HG02840 (cell line): ENCODE measurements around the gene SLC15A1.

ENCODE experiments used
- ATAC-seq: cut with Tn5 transposase; IDR thresholded peaks from one replicate; pipeline ENCODE4 v1.9.1; 2021; ENCODE audit warnings: mild to moderate bottlenecking, moderate library complexity, moderate number of reproducible peaks; ENCODE audit not compliant: unreplicated experiment, low FRiP score

The SLC15A1 gene

DNA sequence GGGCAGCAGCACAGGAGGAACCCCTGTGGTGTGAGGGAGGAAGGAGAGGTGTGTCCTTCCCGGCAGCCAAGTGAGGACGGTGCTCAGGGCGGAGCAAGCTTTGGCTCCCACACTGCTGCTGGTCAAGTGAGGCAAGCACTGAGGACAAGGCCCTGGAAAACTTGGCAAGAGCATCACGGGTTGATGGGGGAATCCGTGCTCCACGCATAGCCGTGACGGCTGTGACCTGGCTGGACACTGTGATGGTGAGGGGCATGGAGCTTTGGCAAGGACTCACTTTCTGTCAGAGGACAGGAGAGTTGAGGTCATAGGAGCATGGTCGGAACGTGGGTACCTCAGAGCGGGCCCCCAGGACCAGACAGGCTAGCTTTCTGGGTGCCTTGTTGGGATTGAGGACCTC, 29.0 kb upstream of the SLC15A1 start:
- no peak for ATAC-seq

DNA sequence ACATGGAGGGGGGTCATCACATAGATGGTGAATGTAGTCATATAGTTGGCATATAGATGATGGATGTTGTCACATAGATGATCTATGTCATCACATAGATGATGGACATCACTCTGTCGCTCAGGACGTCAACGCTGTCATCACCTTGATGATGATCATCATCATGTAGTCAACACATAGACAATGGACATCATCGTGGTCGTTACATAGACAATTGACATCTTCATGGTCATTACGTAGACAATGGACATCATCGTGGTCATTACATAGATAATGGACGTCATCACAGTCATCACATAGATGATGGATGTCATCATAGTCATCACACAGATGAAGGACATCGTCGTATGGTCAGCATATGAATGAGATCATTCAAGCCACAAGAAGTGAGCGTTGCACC, 28.6 kb upstream of the SLC15A1 start:
- no peak for ATAC-seq

DNA sequence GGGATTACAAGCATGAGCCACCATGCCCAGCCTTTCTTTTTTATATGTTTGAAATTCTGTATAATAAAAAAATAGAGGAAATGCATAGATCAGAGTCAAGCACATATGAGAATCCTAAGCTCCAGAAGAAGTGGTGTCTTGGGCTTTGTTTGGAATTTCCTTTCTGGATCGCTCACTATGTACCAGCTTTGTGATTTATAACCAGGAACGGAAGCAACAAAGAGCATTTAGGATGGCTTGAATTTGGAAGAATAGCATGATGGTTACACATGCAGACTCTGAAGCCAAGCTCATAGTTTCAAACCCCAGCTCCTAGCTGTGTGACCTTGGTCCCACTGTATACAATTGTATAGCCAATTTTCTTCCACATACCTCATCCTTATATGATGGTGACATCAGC, 28.0 kb upstream of the SLC15A1 start:
- ATAC-seq: no peak

DNA sequence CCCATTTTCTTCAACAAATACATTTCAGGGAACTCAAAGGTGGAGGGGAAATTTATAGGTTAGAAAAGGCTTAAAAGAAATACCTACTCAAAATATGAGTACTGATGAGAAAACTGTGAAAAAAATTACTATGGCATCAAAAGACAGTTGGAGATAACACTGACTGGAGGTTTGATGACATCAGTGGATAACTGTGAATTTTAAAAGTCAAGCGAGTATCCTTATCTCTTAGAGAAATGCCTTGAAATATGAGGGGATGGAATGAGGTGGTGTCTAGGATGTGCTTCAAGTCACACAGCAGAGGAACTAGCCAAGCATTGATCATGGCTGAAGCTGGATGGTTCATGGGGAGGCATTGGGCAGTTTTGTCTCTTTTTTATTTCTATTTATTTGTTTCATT, 27.2 kb upstream of the SLC15A1 start:
- no peak for ATAC-seq

DNA sequence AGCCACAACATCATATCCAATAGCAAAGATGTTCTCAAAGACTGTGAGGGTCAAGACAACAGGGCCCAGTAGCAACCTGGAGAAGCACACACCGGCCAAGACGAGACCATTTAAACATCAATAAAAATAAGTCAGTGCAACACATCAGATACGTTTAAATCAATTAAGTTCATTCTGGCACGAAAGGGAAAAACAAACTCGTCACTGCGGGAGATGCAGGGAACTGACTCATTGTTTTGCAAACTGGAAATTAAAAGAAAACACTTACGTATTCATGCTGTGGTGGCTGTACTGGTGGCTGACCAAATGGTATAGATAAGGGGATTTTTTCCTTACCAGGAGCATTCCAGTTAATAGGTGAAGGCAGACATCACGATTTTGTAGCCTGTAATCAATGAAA, 26.3 kb upstream of the SLC15A1 start:
- ATAC-seq: no peak

DNA sequence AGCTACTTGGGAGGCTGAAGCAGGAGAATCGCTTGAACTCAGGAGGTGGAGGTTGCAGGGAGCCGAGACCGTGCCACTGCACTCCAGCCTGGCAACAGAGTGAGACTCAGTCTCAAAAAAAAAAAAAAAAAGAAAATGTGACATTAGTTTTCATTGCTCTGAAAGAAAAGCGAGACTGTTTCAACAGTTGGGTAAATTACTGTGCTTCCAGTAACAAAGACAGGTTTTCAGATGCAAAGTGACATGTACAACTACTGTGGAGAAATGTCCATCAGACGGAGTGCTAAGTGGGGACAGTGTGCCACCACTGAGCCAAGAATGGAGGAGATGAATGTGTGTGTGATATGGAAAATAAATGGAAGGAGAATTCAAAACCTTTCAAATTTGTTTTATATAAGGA, 24.2 kb upstream of the SLC15A1 start:
- no peak for ATAC-seq

DNA sequence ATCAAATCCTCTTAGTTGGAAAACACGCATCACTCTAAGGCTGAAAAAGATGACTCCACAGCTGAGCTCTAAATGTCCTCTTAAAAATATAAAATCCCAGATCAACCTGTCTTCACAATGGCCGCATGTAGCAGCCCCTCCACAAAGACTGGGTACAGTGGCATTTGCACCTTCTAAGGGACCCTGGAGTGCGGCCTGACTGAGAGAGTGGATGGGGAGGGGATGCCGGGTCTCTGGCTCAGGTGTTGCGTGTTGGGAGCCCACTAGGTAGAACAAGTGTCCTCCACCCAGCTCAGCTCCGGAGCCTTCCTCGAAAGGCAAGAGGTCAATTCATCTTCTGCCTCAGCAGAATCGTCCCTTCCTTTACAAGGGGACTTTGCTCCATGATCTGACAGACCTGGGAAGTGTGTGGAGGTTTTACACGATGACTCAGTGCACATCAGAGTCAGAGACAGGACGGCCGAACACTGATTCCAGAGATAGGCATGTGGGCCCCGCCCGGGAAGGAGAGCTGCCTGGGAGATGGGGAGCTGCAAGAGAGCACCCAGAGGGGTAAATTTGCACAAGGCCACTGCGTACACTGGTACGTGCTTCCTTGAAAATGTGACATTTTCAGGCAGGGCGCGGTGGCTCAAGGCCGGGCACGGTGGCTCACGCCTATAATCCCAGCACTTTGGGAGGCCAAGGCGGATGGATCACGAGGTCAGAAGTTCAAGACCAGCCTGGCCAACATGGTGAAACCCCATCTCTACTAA, 23.5 kb upstream of the SLC15A1 start:
- ATAC-seq: no peak

DNA sequence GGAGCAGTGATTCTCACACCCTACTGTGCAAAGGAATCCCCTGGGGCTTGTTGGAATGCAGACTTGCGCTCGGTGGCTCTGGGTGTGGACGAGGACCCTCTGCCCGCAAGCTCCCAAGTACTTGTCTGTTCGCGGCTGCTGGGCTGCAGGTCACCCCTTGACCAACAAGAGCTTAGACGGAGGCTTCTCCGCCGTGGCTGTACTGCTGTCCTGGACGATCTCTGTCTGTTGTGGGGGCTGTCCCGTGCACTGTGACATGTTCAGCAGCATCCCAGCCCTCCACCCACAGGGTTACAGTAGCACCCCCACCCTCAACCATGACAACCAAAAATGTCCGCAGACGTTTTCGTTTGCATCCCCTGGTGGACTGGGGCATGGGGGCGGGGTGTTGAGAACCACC, 22.9 kb upstream of the SLC15A1 start:
- no peak for ATAC-seq

DNA sequence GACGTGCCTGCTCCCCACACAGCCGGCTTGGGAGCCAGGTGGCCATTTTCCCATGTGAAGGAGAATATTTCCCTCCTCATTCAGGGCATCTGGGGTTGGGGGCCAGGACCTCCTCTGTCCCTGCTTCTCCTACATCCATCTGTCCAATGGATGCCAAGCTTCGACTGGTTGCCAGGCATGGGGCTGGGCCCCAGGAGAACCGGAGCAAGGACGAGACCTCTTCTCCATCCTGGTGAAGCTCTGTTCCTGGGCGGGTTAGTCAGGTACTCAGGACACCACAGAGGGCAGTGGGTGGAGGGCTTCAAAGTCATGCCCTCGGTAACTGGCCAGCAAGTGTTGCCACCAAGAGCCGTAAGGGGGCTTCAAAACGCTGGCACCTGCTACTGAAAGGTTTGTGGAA, 22.3 kb upstream of the SLC15A1 start:
- ATAC-seq: no peak

DNA sequence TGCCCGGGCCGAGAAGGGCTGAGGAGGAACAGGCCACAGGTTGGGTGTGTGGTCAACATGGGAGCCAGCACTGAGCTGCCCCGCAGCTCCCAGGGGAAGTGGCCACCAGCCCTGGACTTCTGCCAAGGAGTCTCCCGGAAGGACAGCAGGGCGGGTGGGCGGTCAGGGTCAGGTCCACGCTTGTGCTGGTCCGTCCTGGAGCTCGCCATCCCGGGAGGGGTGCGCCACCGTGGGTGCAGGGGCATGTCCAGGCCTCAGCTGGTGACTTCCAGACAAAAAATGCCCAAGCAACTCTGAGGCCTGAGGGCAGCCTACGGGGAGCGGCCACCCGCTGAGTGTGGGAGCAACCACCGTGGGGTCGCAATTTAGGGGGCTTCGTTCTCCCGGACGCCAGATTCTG, 21.4 kb upstream of the SLC15A1 start:
- ATAC-seq: no peak

DNA sequence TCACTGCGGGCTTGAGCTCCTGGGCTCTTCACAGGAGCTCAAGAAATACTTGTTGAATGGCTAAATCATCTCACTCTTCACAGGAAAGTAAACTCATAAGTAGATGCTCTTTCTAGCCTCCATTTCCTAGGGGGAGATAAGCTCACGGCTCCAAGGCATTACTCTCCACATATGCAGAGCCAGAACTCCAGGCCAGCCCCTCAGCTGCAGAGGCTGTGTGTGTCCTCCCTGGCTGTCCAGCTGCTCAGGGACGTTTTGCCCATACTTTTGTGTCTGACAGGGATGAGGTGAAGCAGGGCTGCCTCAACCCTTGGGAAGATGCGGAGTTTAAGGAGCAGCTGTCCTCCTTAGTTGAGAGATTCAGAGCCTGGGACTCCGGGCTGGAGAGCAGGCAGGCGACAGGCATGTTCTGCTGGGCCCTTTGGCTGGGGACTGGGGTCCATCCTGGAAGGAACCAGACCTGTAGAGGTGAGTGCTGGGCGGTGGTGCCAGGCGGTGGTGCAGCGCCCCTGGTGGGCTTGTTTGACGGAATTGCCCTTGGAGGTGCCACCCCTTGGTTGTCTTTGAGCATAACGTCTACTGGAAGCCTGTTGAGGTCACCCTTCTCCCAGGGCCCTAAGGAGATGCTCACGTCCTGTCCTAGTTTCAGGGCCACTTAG, 20.5 kb upstream of the SLC15A1 start:
- no peak for ATAC-seq

DNA sequence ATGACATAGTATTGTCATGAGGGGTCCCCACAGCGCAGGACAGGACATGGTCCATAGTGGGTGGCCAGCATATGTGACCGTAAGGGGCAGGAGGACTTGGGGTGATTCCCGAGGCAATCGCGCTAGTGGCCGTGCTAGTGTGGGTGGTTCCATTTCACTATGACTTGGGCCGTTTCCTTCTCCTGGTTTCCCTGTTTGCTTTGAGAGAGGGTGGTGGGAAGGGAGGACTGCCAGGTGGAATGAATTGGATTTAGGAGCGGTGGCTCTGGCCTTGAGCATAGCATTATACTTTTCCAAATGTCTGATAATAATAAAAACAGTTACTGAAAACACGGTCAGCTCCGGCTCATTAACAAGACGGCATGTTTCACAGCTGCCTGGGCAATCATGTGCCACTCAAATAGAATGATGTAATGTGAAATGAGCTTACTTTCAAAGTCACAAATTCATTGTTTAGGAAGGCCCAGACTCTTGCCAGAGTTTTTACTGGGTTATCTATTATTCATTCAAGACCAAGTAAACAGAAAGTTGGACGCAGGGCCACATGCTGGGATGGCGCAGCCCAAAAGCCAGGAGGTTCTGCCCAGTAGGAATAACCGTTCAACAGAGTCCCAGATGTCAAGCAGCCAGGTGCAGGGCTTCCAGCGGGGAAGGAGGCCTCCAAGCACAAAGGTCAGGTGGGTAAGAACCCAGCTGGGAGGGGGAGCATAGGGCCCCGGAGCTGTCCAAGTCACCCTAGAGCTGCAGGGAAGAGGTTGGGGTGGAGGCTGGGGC, 19.6 kb upstream of the SLC15A1 start:
- no peak for ATAC-seq

DNA sequence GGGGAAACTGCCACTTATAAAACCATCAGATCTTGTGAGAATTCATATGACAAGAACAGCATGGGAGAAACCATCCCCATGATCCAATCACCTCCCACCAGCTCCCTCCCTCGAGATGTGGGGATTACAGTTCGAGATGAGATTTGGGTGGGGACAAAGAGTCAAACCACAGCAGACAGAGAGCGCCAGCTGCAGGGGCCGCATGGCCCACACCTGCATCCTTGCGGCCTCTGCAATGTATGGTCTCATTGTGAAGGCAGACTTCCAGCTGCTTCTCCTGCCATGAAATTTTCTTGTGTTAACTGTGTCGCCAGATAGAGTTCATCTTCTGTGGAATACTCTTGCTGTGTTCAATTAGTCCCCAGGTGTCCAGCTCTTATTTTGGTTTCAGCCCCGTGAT, 17.3 kb upstream of the SLC15A1 start:
- ATAC-seq: no peak

DNA sequence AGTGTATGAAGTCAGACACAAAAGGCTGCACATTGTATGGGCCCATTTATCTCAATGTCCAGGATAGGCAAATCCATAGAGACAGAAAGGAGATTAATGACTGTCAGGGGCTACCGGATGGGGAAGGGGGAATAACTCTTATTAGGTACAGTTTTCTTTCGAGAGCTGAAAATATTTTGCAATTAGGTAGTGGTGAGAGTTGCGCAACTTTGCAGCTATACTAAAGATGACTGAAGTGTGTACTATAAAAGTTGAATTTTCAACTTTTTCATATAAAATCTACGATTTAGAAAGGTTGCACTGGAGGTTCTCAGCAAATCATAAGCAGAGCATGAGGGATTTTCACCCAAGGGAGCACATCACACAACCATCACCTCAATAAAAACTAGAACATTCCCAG, 16.1 kb upstream of the SLC15A1 start:
- no peak for ATAC-seq

DNA sequence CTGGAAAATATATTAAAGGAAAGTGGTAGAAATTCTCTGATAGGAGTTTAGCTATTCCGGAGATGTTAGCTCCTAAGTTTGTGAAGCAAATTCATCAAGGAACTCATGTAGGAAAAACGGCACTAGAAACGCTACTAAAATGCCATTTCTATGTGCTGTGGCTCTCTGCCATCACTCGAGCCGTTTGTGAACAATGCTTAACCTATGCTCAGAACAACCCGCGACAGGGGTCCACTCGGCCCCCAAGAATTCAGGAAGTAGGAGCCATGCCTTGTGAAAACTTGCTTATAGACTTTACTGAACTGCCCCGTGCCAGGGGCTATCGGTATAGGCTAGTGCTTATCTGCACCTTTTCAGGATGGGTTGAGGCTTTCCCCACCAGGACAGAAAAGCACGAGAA, 14.2 kb upstream of the SLC15A1 start:
- no peak for ATAC-seq

DNA sequence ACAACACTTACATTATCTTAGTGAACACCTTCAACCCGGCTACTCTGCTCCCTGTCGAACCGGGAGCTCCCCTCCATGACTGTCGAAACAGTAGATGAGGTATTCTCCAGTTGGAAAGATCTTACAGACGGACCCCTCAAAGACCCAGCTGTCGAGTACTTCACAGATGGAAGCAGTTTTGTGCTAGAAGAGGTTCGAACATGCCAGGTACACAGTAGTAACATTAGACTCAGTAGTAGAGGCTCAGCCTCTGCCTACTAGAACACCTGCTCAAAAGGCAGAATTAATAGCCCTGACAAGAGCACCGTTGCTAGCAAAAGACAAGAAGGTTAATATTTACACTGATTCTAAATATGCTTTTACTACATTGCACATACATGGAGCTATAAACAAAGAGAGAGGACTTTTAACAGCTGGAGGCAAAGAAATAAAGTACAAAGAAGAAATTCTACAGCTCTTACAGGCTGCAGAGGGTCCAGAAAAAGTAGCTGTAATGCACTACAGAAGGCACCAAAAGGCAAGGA, 13.6 kb upstream of the SLC15A1 start:
- no peak for ATAC-seq

DNA sequence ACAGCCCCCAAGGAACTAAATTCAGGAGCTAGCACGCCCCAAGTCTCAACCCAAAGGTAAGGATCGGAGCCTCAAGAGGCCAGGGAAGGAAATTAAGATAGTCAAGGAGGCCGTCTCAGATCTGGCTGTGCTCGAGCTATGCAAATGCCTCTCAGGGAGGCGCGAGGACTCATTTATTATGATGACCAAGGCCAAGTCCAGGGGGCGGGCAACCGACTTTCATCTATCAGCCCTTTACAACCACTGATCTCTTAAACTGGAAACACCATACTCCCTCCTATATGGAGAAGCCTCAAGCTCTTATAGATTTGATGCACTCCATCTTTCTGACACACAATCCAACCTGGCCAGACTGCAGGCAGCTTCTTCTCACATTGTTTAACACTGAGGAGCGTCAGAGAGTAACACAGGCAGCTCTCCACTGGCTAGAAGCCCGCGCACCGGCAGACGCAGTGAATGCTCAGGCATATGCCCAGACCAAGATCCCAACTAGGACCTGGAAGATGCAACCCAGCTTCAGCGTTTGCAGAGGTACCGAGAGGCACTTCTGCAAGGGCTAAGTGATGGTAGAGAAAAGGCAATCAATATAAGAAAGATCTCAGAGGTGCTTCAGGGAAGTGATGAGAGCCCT, 9.6 kb upstream of the SLC15A1 start:
- no peak for ATAC-seq

DNA sequence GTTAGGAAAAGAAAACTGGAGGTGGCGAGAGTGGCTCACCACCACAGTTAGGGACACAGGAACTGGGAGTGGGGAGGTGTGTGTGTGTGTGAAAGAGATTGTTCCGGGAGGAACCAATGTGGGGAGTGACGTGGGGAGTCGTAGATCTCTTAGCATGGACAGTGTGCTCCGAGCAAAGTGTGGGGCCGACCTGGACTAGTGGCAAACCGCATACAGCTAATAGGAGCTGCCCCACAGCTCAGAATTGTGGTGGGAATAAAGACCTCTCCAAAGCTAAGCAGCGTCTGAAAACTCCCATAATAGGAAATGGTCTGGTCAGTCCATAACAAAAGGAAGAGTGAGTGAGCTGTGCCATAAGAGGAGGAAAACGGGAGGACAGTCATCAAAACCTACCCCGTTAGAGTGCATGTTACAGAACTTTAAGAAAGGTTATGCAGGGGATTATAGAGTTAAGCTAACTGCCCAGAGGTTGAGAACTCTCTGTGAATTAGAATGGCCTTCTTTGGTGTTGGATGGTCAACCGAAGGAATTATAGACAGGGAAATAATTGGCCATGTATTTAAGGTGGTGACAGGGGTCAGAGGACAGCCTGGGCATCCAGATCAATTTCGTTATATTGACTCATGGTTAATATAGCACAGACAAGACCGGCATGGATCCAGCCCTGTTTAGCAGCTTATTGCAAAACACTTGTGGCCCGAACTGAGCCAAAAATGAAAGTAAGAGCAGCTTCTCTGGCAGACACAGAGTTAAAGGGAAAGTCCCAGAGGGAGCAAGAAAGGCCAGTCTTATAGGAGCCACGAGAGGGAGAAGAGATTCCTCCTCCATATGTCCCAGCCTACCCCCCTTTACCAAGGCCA, 8.9 kb upstream of the SLC15A1 start:
- ATAC-seq: no peak

DNA sequence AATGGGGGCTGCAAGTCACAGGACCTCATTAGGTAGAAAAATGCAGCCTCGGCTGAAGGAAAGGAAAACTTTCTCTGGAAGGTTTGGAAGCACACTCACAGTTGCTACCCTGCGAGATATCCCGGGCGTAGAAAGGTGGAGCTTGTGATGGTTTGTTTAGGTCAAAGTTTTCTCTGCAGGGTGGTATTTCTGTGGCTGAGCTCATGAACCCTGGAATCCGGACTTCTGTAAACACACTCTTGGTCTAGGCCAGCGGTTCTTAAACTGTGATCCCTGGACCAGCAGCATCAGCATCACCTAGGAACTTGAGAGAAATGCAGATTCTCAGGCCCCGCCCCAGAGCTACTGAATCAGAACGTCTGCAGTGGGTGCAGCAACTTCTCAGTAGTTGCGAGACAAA, 3.3 kb upstream of the SLC15A1 start:
- ATAC-seq: no peak

DNA sequence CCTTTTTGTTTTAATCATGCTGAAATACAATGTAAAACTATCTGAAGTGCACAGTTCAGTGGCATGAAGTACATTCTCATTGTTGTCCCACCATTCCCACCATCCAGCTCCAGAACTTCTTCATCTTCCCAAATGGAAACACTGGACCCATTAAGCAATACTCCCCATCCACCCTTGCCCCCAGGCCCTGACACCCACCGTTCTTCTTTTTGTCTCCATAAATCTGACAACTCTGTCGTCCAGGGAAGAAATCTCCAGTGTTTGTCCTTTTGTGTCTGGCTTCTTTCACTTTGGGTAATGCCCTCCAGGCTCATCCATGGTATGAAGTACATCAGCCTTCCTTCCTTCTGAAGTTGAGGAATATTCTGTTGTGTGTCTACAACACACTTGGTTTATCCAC, 2.6 kb upstream of the SLC15A1 start:
- ATAC-seq: no peak
